Hematopoietic multipotent progenitor cell (in vitro differentiated cells): ENCODE results near the gene HBEGF. TPM values are rescaled to one million over a fixed set of nuclear protein-coding genes. Genes with fewer than 3 reads are reported as not detected.

Source experiments
- total RNA-seq: library from RNA; depleted of rRNA; stranded (reverse); fragments of >200 nt; gene quantifications from one replicate; pipeline ENCODE4 v1.2.3, GENCODE V29; 2012

Gene HBEGF
- total RNA-seq, 1 donor, result 3.0 TPM

Other genes with a start within 250 kb of the HBEGF start
- 4.3 TPM for gene PURA, start 232.5 kb downstream of the HBEGF start, total RNA-seq
- gene IGIP, start 220.7 kb downstream of the HBEGF start, total RNA-seq, result 0.81 TPM
- 8.9 TPM for gene CYSTM1, start 171.4 kb downstream of the HBEGF start, total RNA-seq
- 37.2 TPM for gene PFDN1, start 43.5 kb downstream of the HBEGF start, total RNA-seq
- gene SLC4A9, start 13.6 kb upstream of the HBEGF start, total RNA-seq, result not detected
- gene ANKHD1, start 55.2 kb upstream of the HBEGF start, total RNA-seq, result 97.5 TPM
- 8.3 TPM for gene EIF4EBP3, start 201.1 kb upstream of the HBEGF start, total RNA-seq
- gene SRA1, start 210.9 kb upstream of the HBEGF start, total RNA-seq, result 13.2 TPM
- gene APBB3, start 218.0 kb upstream of the HBEGF start, total RNA-seq, result 35.5 TPM
- 23.7 TPM for gene SLC35A4, start 218.2 kb upstream of the HBEGF start, total RNA-seq